Embryonic facial prominence (tissue), 1 donor: Measurements from ENCODE around the gene DPP4.

Experiments used
- DNase-seq: peaks from one replicate; pipeline ENCODE4 v3.0.0-alpha.2; 2016; ENCODE audit errors: extremely low spot score

DPP4 gene

DNA sequence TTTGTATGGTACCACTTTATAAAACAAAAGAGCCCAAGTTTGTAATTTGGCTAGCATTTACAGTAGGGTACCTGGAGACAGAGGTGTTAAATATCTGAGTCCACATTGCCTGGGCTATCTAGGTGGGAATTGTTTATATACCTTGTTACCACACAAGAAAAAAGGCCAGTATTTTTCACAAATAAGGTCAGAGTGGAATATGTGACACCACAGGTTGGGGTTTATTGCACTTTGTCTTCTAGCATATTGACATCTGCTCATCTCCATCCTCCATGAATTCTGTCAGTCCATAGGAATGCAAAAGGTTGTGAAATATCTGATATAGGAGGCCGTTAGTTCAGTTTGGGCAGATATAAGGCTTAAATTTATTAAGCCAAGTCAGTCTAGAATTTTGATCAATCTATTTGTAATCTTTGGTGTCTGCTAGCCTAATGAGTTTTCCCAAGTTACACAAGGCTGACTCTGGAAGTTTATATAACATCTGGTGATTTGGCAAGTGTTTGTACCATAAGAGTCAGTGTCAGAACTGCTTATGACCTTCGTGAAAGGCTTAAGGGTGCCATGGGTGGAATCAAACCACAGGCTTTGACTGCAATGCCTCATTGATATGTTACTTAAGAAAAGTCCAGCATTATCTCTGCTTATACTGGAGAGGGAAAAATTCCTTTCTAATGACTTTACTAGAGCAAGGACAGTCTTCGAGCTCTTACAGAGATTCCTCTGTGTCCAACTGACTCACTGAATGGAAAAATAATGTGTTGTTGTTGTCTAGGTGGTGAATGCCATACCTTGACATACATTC is 11.3 kb upstream of the DPP4 start:
- no peak for DNase-seq

- DNase-seq: no peak
These were observed 10.5 kb upstream of the DPP4 start for GRCh38 chr2:162084536-162084935.

- DNase-seq: no peak
These were observed 8.7 kb upstream of the DPP4 start for GRCh38 chr2:162082681-162083080.

DNA sequence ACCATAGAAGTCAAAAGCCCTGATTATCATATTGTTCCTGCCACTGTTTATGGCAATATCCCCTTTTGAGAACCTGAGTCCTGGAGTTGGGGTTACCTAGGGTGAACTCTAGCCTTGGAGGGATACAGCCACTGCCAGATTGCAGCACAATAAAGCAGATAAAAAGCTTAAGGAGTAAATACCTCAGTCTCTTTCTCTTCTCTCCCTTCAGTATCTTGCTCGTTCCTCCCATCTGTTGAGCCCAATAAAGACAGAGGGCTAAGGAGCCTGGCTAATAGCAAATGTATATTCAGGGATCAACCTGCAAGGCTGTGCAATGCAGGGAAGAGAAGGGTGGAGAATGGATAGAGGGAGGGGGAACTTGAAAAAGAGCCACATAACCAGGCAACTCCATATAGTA is 8.0 kb upstream of the DPP4 start:
- DNase-seq: no peak

DNA sequence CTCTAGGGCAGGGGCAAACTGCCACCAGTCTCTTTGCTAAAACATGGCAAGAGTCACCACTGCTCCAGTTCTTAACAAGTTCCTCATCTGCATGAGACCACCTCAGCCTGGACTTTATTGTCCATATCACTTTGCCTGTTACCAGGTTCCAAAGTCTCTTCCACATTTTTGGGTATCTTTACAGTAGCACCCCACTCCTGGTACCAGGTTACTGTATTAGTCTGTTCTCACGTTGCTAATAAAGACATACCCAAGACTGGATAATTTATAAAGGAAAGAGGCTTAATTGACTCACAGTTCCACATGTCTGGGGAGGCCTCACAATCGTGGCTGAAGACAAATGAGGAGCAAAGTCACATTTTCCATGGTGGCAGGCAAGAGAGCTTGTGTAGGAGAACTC is 5.5 kb upstream of the DPP4 start:
- DNase-seq: no peak

DNA sequence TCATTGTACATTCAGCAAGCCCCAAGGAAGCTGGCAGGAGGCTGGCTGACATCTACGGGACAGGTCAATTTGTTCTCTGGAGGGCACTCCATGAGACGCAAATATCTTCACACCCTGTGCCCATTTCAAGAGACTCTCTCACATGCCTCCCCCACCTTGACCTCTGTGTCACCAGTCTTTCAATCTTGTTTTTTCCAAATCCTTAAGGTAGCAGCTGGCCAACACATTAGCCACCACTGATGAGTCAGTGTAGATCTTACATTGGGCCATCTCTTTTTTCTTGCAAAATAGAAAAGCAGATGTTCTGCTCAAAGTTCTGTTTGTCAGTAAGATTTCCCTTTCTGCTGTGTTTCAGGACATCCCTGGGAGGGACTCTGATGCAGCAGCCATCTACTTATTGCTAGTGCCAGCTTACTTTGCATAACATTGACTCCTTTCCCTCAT is 1.7 kb upstream of the DPP4 start:
- no peak for DNase-seq

DNA sequence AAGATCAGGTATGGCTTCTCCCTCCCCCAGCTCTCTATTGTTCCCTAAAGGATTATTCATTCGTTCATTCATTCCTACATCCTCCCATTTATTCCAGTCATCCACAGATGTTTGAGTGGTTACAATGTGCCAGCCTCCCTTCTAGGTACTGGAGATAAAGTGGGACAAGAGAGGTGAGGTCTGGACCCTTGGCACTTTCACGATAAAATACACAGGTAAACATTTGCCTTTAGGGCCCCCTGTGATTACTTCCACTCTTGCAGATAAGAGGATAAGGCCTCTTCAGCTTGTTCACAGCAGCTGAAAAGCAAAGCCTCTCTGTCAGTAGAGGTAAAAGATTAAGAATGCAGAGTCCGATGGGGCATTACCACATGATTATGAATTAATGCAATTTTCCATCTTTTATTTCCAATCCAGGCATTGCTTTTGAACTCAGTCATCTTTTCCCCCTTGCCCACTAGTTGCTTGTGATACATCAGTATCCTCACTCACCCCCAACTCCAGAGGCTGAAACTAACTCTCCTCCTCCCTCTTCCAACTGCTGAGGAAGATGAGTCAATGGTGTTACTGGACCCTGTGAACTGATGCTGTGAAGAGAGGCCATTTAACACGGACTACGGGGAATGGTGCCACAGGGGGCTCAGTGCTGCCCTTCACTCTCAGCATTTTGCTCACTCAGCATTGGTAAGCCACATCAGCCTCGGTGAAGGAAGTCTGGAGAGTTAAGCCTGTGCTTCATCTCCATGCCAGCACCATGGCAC is 1.1 kb upstream of the DPP4 start:
- no peak for DNase-seq

- DNase-seq: no peak
These were observed 549 bp upstream of the DPP4 start for GRCh38 chr2:162074632-162074895.

GRCh38 chr2:162072976-162073887 is 783 bp downstream of the DPP4 start:
- DNase-seq: no peak

DNA sequence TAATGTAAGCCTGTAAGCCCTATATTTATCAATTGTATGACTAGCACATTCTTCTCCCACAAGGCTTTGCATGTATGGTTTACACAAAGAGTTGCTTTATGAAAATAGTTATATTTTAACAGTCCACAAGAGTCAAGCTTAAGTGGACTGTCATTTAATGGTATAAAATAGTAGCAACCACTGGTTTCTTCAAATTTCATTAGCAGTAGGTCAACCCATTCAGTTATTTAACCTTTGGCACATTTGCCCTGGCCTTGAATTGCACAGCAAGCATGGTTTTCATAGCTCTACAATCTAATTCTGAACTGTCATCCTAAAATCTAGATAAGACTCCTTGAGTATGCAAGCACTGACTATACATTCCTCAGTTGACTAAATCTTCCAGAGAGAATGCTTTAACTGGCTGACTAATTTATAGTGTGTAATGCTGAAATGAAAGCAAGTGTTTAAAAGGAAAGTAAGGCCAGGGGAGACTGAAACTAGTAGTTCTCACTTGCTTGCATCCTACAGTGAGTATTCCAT is 1.8 kb downstream of the DPP4 start:
- no peak for DNase-seq

DNA sequence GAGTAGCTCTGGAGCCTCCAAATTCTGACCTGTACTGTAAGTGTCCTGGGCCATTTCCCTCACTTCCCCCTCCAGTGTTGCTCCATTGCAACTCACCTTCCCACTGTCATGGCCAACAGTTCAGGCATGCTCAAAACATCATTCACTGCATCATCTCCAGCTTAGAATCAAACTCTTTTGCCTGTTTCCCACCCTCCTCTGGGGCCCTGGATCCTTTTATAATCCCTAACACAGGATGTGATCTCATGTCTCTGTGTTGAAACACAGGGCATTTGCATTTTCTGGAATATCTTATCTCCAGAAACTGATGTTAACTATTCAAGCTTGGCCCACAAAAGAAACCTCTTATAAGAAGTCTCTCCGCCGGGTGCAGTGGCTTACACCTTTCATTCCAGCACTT is 3.0 kb downstream of the DPP4 start:
- no peak for DNase-seq

DNA sequence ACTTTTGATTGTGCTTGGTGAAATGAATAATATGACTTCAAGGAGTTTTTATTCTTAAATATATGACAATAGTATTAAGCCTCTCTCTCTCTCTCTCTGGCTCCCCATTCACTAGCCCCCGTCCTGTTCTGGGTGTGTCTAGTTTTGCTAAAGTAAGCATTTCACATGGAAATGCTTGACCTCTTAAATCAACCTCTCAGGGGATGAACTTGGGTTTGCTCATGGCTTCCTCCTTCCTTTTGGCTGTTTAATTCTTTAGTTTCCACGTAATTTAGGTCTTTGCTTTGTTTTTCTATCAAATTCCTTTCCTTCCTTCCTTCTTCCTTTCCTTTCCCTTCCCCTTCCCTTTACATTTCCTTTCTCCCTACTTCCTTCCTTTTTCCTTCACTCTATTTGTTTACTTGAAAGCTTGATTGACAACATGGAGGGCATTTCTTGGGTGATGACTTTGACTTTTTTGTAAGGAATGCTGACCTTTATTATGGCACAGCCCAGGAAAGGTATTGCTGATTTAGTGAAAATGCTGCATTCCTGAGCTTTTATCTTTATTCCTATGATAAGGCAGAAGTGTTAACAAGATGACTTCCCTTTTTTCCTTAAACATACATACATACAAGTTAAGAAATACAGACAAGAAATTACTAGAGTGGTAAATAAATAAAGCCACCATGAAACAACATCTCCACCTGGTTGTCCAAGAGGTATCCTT is 3.6 kb downstream of the DPP4 start:
- no peak for DNase-seq

GRCh38 chr2:162069267-162069903 is 4.6 kb downstream of the DPP4 start:
- DNase-seq: no peak

DNA sequence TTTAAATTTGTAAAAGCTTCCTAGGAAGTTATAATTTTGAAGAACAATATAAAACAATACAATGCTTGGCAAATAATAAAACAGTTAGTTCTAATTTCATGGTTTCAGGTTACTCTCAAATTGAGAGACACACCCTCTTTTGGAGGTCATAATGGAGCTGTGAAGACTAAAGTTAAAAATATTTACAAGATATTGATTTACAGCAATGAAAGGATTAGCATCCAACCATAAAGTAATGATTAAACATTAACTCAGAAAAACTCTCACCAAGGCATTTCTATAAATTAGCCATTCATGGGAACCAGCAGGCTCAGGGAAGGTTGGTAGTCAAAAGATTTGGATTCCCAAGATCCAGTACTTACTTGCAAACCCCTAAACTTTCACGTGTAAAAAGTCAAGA is 6.4 kb downstream of the DPP4 start:
- DNase-seq: no peak

GRCh38 chr2:162065767-162066166 is 8.2 kb downstream of the DPP4 start:
- no peak for DNase-seq

DNA sequence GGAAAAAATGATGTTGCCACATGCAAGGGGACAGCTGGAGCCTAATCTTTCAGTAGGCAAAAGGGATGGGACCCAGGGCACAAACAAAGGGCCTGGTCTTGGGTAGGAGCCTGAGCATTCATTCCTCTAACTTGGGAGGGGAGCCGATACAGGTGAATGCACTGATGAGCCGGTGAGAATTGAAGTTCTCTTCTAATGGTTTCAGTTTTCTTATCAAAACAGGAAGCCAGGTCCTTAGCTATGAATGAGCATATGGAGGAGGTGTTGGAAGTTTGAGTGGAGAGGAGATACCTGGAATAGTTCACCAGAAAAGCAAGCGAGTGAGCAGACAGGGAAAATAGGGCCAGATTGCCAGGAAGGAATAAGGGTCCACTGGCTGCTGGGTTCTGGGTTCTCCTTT is 10.1 kb downstream of the DPP4 start:
- DNase-seq: no peak

DNA sequence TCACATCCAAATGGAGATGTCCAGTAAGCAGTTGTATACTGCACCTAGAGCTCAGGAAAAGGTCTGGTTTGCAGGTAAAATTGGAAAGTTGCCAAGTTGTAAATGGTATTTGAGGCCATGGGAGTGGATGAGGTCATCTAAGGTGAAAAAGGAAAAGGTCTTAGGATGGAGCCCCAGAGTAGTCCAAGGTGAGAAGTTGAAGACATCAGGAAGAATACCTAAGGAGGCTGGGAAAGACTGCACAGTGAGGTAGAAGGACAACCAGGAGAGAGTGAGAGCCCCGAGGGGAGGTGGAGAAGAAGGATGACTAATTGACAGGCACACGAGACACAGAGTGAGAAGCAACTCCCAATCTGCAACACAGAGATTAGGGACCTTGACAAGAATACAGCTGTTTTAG is 10.7 kb downstream of the DPP4 start:
- no peak for DNase-seq

- DNase-seq: no peak
These were observed 11.5 kb downstream of the DPP4 start for GRCh38 chr2:162062559-162062958.

GRCh38 chr2:162061021-162061420 is 13.0 kb downstream of the DPP4 start:
- no peak for DNase-seq

GRCh38 chr2:162060532-162060931 is 13.5 kb downstream of the DPP4 start:
- no peak for DNase-seq
